Lower leg skin (tissue), 3 donors: ENCODE data around the gene ADGRV1.

ENCODE experiments used
- CTCF ChIP-seq, 3 donors: fragments of 450-650 bp; IDR thresholded peaks; one replicate each; pipeline ENCODE4 v1.5.1; 2016; ENCODE audit warnings: antibody characterized with exemption in 3 of 3, mild to moderate bottlenecking in 3 of 3, moderate library complexity in 2 of 3
- POLR2A ChIP-seq, 2 donors: fragments of 450-650 bp; IDR thresholded peaks; one replicate each; pipeline ENCODE4 v1.6.1; 2016 to 2017; ENCODE audit warnings: antibody characterized with exemption in 2 of 2, mild to moderate bottlenecking in 1 of 2, moderate library complexity in 1 of 2

DNA sequence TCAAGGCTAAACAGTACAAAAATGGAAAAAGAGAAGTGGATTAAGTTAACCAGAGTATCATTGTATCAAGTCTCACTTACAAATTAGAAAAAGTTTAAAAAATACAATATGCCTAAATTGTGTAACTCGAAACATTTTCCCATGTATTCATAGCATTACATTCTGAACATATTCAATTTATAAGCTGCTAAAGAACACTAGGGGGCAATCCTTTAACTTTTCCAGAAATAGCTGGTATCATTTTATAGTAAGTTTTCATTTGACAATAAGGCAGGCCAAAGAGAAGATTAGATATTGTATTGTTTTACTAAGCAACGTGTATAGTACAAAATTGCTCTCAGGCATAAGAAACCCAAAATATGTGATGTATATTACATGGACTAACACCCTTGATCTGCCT, 234.6 kb downstream of the ADGRV1 start:
- TF ChIP-seq CTCF (IDR thresholded peaks at IDR 0.05) (no peak), POLR2A (IDR thresholded peaks at IDR 0.05) (no peak)
